HG02610 (cell line): ENCODE results near the gene TRMT44.
"Not testable (repeated sequence)": the region's sequence is repeated elsewhere in the genome, so short reads cannot be mapped to it uniquely, and the experiment has no call there.

Source experiments
- ATAC-seq: cut with Tn5 transposase; IDR thresholded peaks from one replicate; pipeline ENCODE4 v1.9.1; 2021; ENCODE audit warnings: mild to moderate bottlenecking, moderate library complexity; ENCODE audit not compliant: unreplicated experiment

Gene TRMT44

GRCh38 chr4:8467016-8467415 lies 26.4 kb downstream of the TRMT44 start:
- ATAC-seq: no peak

- ATAC-seq: no peak
These were observed 28.4 kb downstream of the TRMT44 start for GRCh38 chr4:8468746-8469535.

GRCh38 chr4:8469550-8469949 lies 29.0 kb downstream of the TRMT44 start:
- no peak for ATAC-seq

GRCh38 chr4:8470451-8471024 lies 30.0 kb downstream of the TRMT44 start:
- ATAC-seq: no peak

GRCh38 chr4:8471211-8471875 lies 30.8 kb downstream of the TRMT44 start:
- ATAC-seq: no peak

- ATAC-seq: no peak
These were observed 31.6 kb downstream of the TRMT44 start for GRCh38 chr4:8472158-8472688.

- ATAC-seq: no peak
These were observed 32.2 kb downstream of the TRMT44 start for GRCh38 chr4:8472689-8473197.

- no peak for ATAC-seq
These were observed 32.8 kb downstream of the TRMT44 start for GRCh38 chr4:8473198-8473919.

GRCh38 chr4:8473920-8474590 lies 33.5 kb downstream of the TRMT44 start:
- ATAC-seq: no peak

- no peak for ATAC-seq
These were observed 34.3 kb downstream of the TRMT44 start for GRCh38 chr4:8474856-8475255.

GRCh38 chr4:8475751-8476575 lies 35.4 kb downstream of the TRMT44 start:
- no peak for ATAC-seq

- ATAC-seq: no peak
These were observed 36.6 kb downstream of the TRMT44 start for GRCh38 chr4:8477095-8477635.

- ATAC-seq: no peak
These were observed 37.1 kb downstream of the TRMT44 start for GRCh38 chr4:8477676-8478075.

GRCh38 chr4:8478371-8478770 lies 37.8 kb downstream of the TRMT44 start:
- ATAC-seq: no peak

GRCh38 chr4:8478801-8479744 lies 38.5 kb downstream of the TRMT44 start:
- ATAC-seq: no peak

GRCh38 chr4:8480221-8480620 lies 39.6 kb downstream of the TRMT44 start:
- ATAC-seq: no peak

GRCh38 chr4:8486643-8487042 lies 46.1 kb downstream of the TRMT44 start:
- ATAC-seq: not testable (repeated sequence)

GRCh38 chr4:8488791-8489369 lies 48.3 kb downstream of the TRMT44 start:
- no peak for ATAC-seq
